ENCODE results near the gene LRP8. TPM values are rescaled to one million over a fixed set of nuclear protein-coding genes. Genes with fewer than 3 reads are reported as not detected.
A peak's percentile ranks its signal among the peaks of the same experiment; 100 is the strongest.

Gene LRP8
- total and polyA plus RNA-seq, 4 donors = 0.15 to 0.75 (median 0.29) TPM

GRCh38 chr1:53340660-53341520, 13.0 kb upstream of the LRP8 start:
- no peak overlapping the region for H3K27ac ChIP-seq (ENCODE audit: low read depth in 1 of 2, low read length in 2 of 2)
- H3K4me3 ChIP-seq (ENCODE audit: low read depth in 1 of 3, low read length in 3 of 3) = no peak overlapping the region
- peak; percentile 16 for DNase-seq (ENCODE audit: low spot score)
- H3K36me3 ChIP-seq (ENCODE audit: control insufficient read depth in 4 of 4, insufficient read depth in 3 of 4, low read depth in 1 of 4, low read length in 3 of 4) = no peaks in the 10 kb centered on the region
- H3K9me3 ChIP-seq (ENCODE audit: control insufficient read depth in 4 of 4, low read length in 3 of 4) = no peaks in the 10 kb centered on the region
- no peaks in the 10 kb centered on the region for H3K4me1 ChIP-seq (ENCODE audit: control insufficient read depth in 4 of 4, insufficient read depth in 4 of 4, low read length in 3 of 4)
- no peak overlapping the region for H3K9ac ChIP-seq (ENCODE audit: low read depth in 1 of 2, low read length in 2 of 2)
- TF ChIP-seq CTCF (IDR thresholded peaks at IDR 0.05; ENCODE audit: low read depth, low read length, missing input control) (no peak), JUND (IDR thresholded peaks at IDR 0.05) (no peak), SP1 (IDR thresholded peaks at IDR 0.05) (no peak), MAX (IDR thresholded peaks at IDR 0.05) (no peak), YY1 (IDR thresholded peaks at IDR 0.05) (no peak), HNF4G (IDR thresholded peaks at IDR 0.05) (no peak), TAF1 (conservative IDR thresholded peaks at IDR 0.05) (no peak), REST (IDR thresholded peaks at IDR 0.05) (no peak)
- no peaks in the 10 kb centered on the region for H3K27me3 ChIP-seq (ENCODE audit: control insufficient read depth in 4 of 4, insufficient read depth in 4 of 4, low read length in 3 of 4)
- WGBS = 95% methylated on average over 9 of the region's 9 CpGs

GRCh38 chr1:53339736-53340635, 12.1 kb upstream of the LRP8 start:
- Histone ChIP-seq H3K27me3 (ENCODE audit: control insufficient read depth in 4 of 4, insufficient read depth in 4 of 4, low read length in 3 of 4) (no peaks in the 10 kb centered on the region), H3K4me1 (ENCODE audit: control insufficient read depth in 4 of 4, insufficient read depth in 4 of 4, low read length in 3 of 4) (no peaks in the 10 kb centered on the region), H3K9me3 (ENCODE audit: control insufficient read depth in 4 of 4, low read length in 3 of 4) (no peaks in the 10 kb centered on the region), H3K36me3 (ENCODE audit: control insufficient read depth in 4 of 4, insufficient read depth in 3 of 4, low read depth in 1 of 4, low read length in 3 of 4) (no peaks in the 10 kb centered on the region), H3K9ac (ENCODE audit: low read depth in 1 of 2, low read length in 2 of 2) (no peak overlapping the region), H3K27ac (ENCODE audit: low read depth in 1 of 2, low read length in 2 of 2) (no peak overlapping the region), H3K4me3 (ENCODE audit: low read depth in 1 of 3, low read length in 3 of 3) (no peak overlapping the region)
- WGBS = 77% methylated on average over 8 of the region's 8 CpGs
- peak; percentile 24 for DNase-seq (ENCODE audit: low spot score)
- TF ChIP-seq MAX (IDR thresholded peaks at IDR 0.05) (no peak), HNF4A (conservative IDR thresholded peaks at IDR 0.05) (no peak), REST (IDR thresholded peaks at IDR 0.05) (no peak), ATF3 (IDR thresholded peaks at IDR 0.05) (no peak), YY1 (IDR thresholded peaks at IDR 0.05) (no peak), GABPA (IDR thresholded peaks at IDR 0.05 in 1 of 2, conservative IDR thresholded peaks at IDR 0.05 in 1 of 2) (no peak), EGR1 (IDR thresholded peaks at IDR 0.05; ENCODE audit: low read depth in 2 of 2) (no peak), HNF4G (IDR thresholded peaks at IDR 0.05) (no peak), ZBTB33 (IDR thresholded peaks at IDR 0.05) (no peak), NR2F2 (IDR thresholded peaks at IDR 0.05) (no peak), RAD21 (IDR thresholded peaks at IDR 0.05) (no peak), JUND (IDR thresholded peaks at IDR 0.05) (no peak)
